Lung (tissue), 12 donors: Measurements from ENCODE around the gene BMP4. TPM values are rescaled to one million over a fixed set of nuclear protein-coding genes. Genes with fewer than 3 reads are reported as not detected.

Experiments
- ATAC-seq: fragments of 200-7000 bp; cut with Tn5 transposase; one replicate; pipeline ENCODE4 v1.9.1; 2020; ENCODE audit warnings: moderate number of reproducible peaks; ENCODE audit not compliant: insufficient read depth, low FRiP score
- DNase-seq, 3 donors: peaks; one replicate each; pipeline ENCODE4 v3.0.0-alpha.2; 2013 to 2017
- H3K27ac ChIP-seq, 2 donors: one replicate each; pipeline ENCODE4 v1.5.1; 2013; ENCODE audit warnings: mild to moderate bottlenecking in 2 of 2, moderate library complexity in 2 of 2, control low read depth in 1 of 2, inconsistent platforms in 1 of 2, low read depth in 1 of 2, low read length in 1 of 2
- H3K27me3 ChIP-seq, 3 donors: one replicate each; pipeline ENCODE4 v1.5.1; 2013; ENCODE audit warnings: low read length in 2 of 3; ENCODE audit not compliant: control insufficient read depth in 3 of 3, insufficient read depth in 3 of 3
- H3K36me3 ChIP-seq, 4 donors: one replicate each; pipeline ENCODE4 v1.5.1; 2013; ENCODE audit warnings: low read length in 4 of 4, mild to moderate bottlenecking in 1 of 4, moderate library complexity in 1 of 4; ENCODE audit not compliant: control insufficient read depth in 4 of 4, insufficient read depth in 4 of 4
- H3K4me1 ChIP-seq, 5 donors: one replicate each; pipeline ENCODE4 v1.5.1; 2013; ENCODE audit warnings: low read length in 5 of 5, mild to moderate bottlenecking in 2 of 5, moderate library complexity in 1 of 5; ENCODE audit not compliant: control insufficient read depth in 5 of 5, insufficient read depth in 5 of 5
- H3K4me3 ChIP-seq: one replicate; pipeline ENCODE4 v1.5.1; 2013; ENCODE audit warnings: mild to moderate bottlenecking, control low read depth, moderate library complexity
- H3K9ac ChIP-seq, 2 donors: one replicate each; pipeline ENCODE4 v1.5.1; 2013; ENCODE audit warnings: low read length in 2 of 2, control low read depth in 1 of 2; ENCODE audit not compliant: insufficient read depth in 1 of 2
- H3K9me3 ChIP-seq, 4 donors: one replicate each; pipeline ENCODE4 v1.5.1; 2013; ENCODE audit warnings: low read length in 3 of 4, mild to moderate bottlenecking in 1 of 4, moderate library complexity in 1 of 4; ENCODE audit not compliant: control insufficient read depth in 4 of 4, insufficient read depth in 3 of 4
- WGBS, 2 donors: extraction: QIAGEN DNeasy Blood & Tissue Kit; methylation state at CpG; one replicate each; pipeline ENCODE4 v1.1.7; 2013; 5-methylcytosine and 5-hydroxymethylcytosine counted together
- polyA plus RNA-seq, 2 donors: library from polyadenylated mRNA; stranded (reverse); fragments of 200-250 nt; gene quantifications; one replicate each; pipeline ENCODE4 v1.2.1, GENCODE V29; 2013
- total RNA-seq, 2 donors: library from RNA; depleted of rRNA in 1 of 2; stranded (reverse); fragments of >200 nt in 1 of 2; gene quantifications; one replicate each; pipeline ENCODE4 v1.2.1, GENCODE V29; 2014 to 2021
- TF ChIP-seq, protein P1 (sequence below): IDR thresholded peaks from 2 replicates; pipeline ENCODE4 v1.5.1; 2012; ENCODE audit warnings: mild to moderate bottlenecking; ENCODE audit errors: control extremely low read depth, extremely low read depth
- donor health status: control.
- donor health status: control.
- donor health status: Bipolar disorder and iron deficiency.
- donor health status: healthy.
- donor health status: DM: yes; HTN: yes; CAD: no.

The BMP4 gene
- total and polyA plus RNA-seq, 4 donors, result 7.1 to 39.0 (median 11.9) TPM

DNA sequence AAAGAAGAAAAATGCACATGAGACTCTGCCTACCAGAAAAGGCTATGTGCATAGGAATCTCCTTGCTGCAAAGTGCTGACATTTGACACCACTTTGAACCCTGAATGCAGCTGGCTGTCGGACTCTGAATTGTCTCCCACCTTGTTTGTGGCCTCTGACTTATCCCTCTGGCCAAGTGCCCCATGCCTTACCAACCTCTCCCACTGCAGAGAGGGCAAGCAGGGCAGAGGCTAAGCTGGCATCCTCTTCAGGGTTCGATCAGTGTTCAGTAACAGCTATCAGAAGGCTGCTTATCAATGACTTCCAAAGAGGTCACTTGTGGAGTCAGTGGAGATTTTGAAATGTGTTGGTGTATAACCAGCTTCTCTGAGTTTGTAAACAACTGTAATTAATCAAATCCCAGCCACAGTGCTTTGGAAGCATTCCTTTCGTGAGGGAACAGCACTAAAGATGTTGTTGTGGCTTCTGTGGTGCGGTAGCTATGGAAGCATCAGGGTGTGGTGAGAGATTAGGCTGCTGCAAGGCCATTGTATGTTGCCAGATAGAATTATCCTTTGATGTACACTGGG, 22.6 kb upstream of the BMP4 start:
- TF ChIP-seq, protein P1, sequence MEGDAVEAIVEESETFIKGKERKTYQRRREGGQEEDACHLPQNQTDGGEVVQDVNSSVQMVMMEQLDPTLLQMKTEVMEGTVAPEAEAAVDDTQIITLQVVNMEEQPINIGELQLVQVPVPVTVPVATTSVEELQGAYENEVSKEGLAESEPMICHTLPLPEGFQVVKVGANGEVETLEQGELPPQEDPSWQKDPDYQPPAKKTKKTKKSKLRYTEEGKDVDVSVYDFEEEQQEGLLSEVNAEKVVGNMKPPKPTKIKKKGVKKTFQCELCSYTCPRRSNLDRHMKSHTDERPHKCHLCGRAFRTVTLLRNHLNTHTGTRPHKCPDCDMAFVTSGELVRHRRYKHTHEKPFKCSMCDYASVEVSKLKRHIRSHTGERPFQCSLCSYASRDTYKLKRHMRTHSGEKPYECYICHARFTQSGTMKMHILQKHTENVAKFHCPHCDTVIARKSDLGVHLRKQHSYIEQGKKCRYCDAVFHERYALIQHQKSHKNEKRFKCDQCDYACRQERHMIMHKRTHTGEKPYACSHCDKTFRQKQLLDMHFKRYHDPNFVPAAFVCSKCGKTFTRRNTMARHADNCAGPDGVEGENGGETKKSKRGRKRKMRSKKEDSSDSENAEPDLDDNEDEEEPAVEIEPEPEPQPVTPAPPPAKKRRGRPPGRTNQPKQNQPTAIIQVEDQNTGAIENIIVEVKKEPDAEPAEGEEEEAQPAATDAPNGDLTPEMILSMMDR, result no peak
- no peaks in the 10 kb centered on the region for H3K9me3 ChIP-seq
- WGBS, 2 donors, result 65 to 69% methylated on average over 4 of the region's 4 CpGs
- H3K27ac ChIP-seq, result no peak overlapping the region
- no peak overlapping the region for H3K4me3 ChIP-seq
- no peaks in the 10 kb centered on the region for H3K27me3 ChIP-seq
- DNase-seq (peak; percentile 46 to 59 (median 46)), ATAC-seq (no peak)
- H3K9ac ChIP-seq, result no peak overlapping the region
- H3K4me1 ChIP-seq, result no peaks in the 10 kb centered on the region
- no peaks in the 10 kb centered on the region for H3K36me3 ChIP-seq

DNA sequence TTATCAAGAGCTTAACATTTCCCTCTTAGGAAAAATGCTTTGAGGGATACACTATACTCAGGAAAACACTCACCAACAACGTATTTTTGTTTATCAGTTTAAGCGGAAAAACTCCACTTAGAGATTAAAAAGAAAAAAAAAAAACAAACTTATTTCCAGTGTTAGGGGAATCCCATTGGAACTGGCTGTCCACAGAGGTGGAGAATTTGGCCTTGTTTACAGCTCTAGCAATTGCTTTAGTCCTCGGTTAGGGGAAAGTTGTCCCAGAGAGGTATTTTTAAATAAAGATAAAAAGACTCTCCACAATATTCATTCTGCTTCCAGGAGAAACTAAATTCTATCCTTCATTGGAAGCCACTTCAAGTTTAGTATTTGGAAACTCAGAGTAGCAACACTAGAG, 21.6 kb upstream of the BMP4 start:
- Histone ChIP-seq H3K27ac (no peak overlapping the region), H3K4me3 (no peak overlapping the region), H3K9me3 (no peaks in the 10 kb centered on the region), H3K36me3 (no peaks in the 10 kb centered on the region), H3K27me3 (no peaks in the 10 kb centered on the region), H3K4me1 (no peaks in the 10 kb centered on the region), H3K9ac (no peak overlapping the region)
- DNase-seq (peak in 1 of 3 donors; percentile 6), ATAC-seq (no peak)
- 41 to 68% methylated on average over 3 of the region's 3 CpGs for WGBS, 2 donors
- TF ChIP-seq, protein P1, result no peak

DNA sequence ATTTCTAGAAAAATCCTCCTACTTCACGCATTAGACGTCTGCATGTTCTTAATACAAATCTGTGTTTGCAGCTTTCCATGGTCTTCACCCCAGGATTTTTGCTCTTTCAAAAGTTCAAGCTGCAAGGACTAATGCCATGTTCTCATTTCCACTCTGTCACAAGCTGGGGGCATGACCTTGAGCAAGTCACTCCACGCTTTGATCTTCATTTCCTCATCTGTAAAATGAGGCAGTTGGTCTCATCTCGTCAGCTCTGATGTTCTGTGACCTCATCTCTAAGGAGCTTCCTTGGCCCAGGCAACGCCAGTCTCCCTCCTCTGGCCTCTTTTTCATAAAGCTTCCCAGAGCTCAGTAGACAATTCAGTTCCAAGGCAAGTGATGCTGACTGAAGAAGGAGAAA, 18.8 kb upstream of the BMP4 start:
- TF ChIP-seq, protein P1, result no peak
- Histone ChIP-seq H3K4me3 (no peak overlapping the region), H3K4me1 (no peaks in the 10 kb centered on the region), H3K27me3 (no peaks in the 10 kb centered on the region), H3K9ac (no peak overlapping the region), H3K9me3 (no peaks in the 10 kb centered on the region), H3K36me3 (no peaks in the 10 kb centered on the region), H3K27ac (no peak overlapping the region)
- 81 to 83% methylated on average over 5 of the region's 5 CpGs for WGBS, 2 donors
- ATAC-seq (no peak), DNase-seq (peak in 1 of 3 donors; percentile 7)

DNA sequence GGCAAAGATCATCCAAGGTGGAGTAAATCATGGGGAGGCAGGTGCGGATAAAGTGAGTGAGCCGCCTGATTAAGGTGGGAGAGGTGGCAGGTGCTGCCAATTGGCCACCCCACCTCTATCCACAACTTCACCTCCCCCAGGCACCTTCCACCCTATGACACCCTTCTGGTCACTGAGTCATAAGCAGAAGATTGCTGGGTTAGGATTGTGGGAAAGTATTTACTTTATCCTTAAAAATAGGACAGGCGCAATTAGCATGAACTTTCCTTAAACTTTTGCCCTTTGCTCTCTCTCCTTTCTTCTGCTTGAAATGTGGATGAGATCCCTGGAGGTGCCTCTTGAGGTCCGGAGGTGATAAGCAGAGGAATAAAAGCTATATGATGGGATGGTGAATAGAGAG, 14.9 kb upstream of the BMP4 start:
- no peaks in the 10 kb centered on the region for H3K27me3 ChIP-seq
- no peaks in the 10 kb centered on the region for H3K9me3 ChIP-seq
- H3K36me3 ChIP-seq, result no peaks in the 10 kb centered on the region
- H3K4me1 ChIP-seq, result no peaks in the 10 kb centered on the region
- no peak overlapping the region for H3K4me3 ChIP-seq
- H3K9ac ChIP-seq, result no peak overlapping the region
- DNase-seq (no peak), ATAC-seq (no peak)
- WGBS, 2 donors, result 91 to 93% methylated on average over 4 of the region's 4 CpGs
- TF ChIP-seq, protein P1, result no peak
- H3K27ac ChIP-seq, result no peak overlapping the region
